NCI-H2227 (cell line): ENCODE data around the gene REST.
"Not testable (repeated sequence)": the region's sequence is repeated elsewhere in the genome, so short reads cannot be mapped to it uniquely, and the experiment has no call there.

ENCODE experiments used
- DNase-seq: peaks from one replicate; lab custom pipeline; 2025; ENCODE audit not compliant: unreplicated experiment; lab: John Stamatoyannopoulos, UW

REST gene

DNA sequence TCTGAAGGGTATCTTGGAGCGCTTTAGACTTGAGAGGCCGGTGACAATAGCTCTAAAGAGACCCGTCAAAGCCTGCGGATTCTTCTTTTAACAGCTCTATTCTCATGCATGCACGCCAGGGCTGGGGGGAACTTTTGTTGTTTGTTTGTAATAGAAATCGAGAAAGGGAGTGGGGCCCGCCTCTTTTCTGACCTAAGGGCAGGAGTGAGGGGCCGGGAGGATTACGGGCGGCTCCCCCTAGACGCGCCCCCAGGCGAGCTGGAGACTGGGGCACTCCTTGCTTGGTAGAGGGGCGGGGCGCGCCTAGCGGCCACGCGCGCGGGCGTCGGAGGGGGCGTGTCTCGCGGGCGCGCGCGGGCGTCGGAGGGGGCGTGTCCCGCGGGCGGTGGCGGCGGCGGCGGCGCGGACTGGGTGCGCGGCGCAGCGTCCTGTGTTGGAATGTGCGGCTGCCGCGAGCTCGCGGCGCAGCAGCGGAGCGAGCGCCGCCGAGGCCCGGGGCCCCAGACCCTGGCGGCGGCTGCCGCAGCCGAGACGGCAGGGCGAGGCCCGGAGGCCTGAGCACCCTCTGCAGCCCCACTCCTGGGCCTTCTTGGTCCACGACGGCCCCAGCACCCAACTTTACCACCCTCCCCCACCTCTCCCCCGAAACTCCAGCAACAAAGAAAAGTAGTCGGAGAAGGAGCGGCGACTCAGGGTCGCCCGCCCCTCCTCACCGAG, at the start of gene REST:
Gene REST (plus strand): TSS at position 412 of the 717 bp plus-strand sequence. CDS start 2,739 bp downstream, outside the sequence.
- DNase-seq: peak; percentile 56

GRCh38 chr4:56859841-56860240, 47.9 kb upstream of the REST start:
- no peak for DNase-seq

DNA sequence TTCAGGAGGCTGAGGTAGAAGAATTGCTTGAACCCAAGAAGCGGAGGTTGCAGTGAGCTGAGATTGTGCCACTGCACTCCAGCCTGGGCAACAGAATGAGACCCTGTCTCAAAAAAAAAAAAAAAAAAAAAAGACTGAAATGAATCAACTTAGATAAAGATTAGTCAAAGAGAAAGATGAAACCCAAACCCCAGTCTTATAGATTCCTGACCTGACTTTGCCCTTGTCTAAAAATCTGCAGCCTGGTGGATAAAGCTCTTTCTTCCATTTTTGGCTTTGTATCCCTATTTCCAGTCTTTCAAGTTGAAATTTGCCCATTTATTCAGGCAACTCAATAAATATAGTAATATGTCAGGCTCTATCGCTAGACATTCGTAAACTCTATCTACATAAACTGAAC, 46.9 kb upstream of the REST start:
- DNase-seq: no peak

DNA sequence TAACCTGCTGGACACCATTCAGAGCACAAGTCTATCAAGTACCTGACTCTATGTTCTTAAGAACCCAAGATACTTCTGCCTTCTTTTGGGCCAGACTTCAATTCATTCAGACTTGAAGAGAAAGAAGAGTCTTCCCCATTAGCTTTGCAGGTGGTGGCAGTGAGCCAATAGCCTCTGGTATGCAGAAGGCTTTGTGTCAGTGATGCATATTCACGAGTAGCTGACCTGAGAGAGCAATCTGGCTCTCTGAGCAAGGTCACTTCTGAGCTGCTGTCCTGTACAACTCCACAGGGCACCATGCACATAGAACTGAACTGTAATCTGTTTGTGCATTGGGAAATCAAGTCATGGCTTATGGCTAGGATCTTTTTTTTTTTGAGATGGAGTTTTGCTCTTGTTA, 46.3 kb upstream of the REST start:
- no peak for DNase-seq

DNA sequence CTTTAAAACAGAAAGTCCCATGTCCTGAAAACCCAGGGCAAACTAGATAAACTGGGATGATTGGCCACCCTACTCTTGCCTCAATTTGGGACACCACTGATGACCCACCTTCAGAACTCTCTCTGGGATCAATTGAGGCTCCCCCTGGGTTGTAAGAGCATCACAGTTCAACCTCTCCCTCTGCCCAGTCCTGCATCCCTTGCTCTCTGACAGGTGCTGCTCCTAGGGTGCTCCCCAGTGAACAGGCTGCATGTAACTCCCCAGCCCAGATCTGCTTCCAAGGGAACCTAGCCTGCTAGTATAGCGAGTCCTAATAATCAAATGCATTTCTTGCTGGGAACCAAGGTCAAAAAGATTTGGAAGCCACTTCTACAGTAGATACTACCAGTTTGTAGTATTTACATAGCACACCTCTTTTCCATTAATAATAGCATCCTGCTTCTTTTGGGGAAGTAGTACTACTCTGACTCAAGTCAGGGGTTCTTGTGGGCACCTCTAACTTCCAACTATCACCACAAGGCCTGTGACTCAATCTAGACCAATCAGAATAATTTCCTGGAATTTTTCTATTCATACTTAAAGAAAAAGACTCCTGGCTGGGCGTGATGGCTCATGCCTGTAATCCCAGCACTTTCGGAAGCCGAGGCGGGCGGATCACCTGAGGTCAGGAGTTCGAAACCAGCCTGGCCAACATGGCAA, 44.1 kb upstream of the REST start:
- no peak for DNase-seq

DNA sequence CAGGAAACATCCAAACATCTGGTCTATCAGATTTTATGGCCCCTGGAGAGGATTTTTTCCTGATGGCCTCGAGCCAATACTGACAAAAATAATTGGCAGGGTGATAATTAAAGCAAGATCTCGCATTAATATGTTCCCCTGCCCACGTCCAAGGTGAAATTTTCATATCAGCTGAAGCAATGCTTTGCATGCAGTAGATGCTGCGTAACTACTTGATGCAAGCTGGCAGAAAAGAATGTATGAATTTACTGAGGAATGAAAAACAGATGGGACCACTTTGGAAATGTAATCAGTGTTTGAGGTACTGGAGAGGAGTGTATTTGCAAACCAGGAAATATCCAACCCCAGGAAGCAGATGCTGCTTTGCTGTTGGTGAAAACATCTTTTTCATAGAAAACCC, 36.8 kb upstream of the REST start:
- DNase-seq: no peak

- DNase-seq: no peak
Measured at GRCh38 chr4:56871371-56871866, 36.3 kb upstream of the REST start.

- DNase-seq: no peak
Measured at GRCh38 chr4:56874166-56874565, 33.5 kb upstream of the REST start.

DNA sequence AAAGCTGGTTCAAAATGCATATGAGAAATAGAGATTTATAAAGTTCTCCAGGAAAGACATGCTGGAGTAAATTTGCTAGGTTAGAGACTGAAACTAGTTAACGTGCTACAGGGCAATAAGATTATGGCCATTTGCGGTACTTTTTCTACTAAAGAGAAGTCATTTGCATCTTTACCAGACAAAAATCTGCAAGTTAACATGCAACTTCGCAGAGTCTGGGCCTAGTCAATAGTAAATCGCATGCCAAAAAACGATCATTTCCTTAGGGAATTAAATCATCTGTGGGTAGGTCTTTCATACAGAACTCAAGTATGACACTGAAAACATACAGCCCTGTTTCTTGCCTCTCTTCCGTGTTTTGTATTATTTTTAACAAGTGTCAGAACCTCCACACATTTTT, 32.8 kb upstream of the REST start:
- DNase-seq: no peak

DNA sequence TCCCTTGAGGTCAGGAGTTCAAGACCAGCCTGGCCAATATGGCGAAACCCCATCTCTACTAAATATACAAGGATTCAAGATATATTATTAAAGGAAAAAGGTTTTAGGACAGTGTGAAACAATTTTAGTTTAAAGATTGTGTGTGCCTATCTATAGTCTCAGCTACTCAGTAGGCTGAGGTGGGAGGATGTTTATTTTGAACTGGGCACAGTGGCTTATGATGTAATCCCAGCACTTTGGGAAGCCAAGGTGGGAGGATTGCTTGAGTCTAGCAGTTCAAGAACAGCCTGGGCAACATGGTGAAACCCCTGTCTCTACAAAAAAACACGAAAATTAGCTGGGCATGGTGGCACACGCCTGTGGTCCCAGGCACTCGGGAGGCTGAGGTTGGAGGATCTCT, 31.4 kb upstream of the REST start:
- DNase-seq: no peak

- no peak for DNase-seq
Measured at GRCh38 chr4:56879996-56880395, 27.7 kb upstream of the REST start.

GRCh38 chr4:56880572-56880971, 27.1 kb upstream of the REST start:
- DNase-seq: no peak

GRCh38 chr4:56884511-56884910, 23.2 kb upstream of the REST start:
- not testable (repeated sequence) for DNase-seq

DNA sequence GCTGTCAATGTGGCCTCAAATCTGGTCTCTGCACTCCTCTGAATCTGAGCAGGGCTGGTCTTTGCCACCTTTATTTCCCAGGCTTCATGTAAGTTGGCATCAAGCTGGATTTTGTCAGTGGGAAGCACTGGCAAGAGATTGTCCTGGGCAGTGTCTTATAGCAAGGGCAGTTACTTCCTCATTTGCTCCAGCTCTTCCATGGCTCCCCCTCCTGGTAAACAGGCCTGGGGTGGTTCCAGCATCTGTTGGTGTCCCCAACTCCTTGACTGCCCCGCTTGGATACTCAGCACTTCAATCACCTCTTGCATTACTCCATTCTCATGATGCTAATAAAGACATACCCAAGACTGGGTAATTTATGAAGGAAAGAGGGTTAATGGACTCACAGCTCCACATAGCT, 15.0 kb upstream of the REST start:
- no peak for DNase-seq

DNA sequence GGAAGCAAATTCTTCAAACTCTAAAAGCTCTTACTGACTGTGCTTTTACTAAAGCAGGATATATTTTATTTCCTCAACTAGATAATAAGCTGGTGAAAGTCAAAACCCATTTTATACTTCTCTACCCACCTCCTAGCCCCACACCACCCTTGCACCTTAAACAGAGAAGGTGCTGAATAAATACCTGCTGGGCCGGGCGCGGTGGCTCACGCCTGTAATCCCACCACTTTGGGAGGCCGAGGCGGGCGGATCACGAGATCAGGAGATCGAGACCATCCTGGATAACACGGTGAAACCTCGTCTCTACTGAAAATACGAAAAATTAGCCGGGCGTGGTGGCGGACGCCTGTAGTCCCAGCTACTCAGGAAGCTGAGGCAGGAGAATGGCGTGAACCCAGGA, 9.9 kb upstream of the REST start:
- not testable (repeated sequence) for DNase-seq

DNA sequence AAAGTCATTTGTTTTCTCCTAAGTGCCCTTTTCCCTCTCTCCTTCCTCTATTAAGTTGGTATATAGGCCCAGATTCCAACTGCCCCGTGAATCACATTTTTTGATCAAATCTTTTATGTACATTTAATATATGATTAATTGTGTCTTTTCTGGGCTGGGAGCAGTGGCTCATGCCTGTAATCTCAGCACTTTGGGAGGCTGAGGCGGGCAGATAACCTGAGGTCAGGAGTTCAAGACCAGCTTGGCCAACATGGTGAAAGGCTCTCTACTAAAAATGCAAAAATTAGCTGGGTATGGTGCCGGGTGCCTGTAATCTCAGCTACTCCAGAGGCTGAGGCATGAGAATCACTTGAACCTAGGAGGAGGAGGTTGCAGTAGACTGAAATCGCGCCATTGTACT, 7.5 kb upstream of the REST start:
- DNase-seq: not testable (repeated sequence)

DNA sequence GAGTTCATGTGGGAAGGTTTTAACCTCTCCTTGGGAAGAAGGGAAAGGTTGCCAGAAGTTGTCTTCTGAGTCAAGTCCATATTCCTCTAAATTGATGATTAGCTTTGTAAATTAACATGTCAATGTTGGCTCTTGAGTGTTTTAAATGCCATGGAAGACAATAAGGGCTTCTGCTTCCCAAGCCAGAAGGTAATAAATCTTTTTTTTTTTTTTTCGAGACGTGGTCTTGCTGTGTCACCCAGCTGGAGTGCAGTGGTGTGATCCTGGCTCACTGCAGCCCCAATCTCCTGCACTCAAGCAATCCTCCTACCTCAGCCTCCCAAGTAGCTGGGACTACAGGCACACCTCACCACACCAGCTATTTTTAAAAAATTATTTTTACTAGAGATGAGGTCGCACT, 5.0 kb upstream of the REST start:
- DNase-seq: no peak

- DNase-seq: no peak
Measured at GRCh38 chr4:56905796-56906195, 1.9 kb upstream of the REST start.

DNA sequence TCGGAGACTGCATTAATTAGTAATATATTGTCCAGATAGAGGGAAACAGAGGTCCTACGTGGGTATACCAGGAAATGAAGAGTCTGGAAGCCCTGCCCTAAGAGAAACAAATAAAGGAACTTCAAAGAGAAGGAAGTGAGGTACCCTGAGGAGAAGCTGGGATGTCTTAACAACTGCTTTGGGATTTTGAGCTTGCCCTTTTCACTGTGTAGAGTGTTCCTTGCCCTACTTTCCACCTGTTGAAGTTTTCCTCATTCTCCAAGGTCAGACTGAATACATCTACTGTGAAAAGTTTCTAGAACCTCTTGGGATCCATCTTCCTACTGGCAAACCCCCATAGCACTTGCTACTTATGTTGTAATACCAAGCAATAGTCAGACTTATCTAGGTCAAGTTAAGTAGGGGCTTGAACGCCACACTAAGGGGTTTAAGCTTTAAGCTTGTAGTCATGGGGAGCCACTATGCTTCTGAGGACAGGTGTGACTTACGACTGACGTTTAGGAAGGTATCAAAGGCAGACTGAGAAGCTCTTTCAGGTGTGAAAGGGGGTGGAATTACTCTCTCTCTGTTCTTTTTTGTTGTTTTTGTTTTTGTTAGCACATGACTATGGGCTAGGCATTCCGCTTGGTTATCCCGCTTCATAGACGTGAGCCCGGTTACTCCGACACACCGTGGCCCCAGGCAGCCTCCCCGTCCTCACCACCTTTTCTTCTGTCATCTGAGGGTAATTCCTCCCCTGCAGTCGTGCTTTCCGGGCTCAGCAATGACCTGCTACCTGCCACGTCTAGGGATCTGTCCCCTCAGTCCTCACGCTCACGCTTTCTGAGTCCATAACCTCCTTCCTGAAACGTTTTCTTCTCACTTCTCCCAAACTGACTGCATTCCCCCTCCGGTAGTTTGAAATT, 959 bp upstream of the REST start:
- no peak for DNase-seq

DNA sequence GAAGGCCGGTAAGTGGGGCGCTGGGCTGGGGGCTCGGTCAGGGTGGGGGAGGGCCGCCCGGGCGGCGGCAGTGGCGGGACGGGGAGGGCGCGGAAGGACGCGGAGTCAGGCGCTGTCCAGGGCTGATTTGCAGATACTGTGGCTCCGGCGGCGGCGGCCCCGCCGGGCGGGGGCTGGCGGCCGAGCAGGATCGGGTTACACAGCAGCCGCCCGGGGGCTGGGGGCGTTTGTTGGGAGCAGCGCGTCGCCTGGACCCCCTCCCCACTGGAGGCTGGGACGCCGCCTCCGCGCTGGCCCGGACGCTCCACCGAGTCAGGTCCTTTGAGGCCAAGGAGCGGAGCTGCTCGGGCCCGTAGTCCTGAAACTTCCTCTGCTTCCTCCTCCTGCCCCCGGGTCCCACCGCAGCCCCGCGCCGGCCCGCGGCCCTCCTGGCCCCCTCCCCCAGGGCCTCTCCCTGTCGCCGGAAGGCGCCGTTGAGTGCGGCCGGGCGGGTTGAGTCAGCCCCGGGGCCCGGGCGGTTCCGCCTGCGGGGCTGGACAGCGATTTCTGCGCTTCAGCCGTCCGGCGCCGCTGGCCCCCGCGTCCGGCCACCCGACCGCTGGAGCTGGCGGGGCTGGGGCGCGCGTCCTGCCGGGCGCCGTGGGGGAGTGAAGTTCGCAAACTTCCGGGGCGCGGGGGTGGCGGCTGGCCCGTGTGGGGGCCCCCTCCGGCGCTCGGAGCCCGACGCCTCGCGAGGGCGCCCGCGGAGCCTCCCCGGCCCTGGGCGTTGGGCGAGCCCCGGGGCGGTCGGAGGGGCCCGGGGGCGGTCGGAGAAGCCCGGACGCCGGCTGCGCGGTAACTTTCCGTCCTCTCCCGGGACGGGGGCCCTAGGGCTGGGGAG, 746 bp downstream of the REST start:
- no peak for DNase-seq
